Measurements from ENCODE around the gene COL1A2. TPM values are rescaled to one million over a fixed set of nuclear protein-coding genes. Genes with fewer than 3 reads are reported as not detected.

Gene COL1A2
- total RNA-seq, 2 experiments from 2014 or later: 0.11 to 0.19 TPM

GRCh38 chr7:94426980-94427875 is 32.5 kb downstream of the COL1A2 start:
- H3K9me3 Mint-ChIP-seq (ENCODE audit: low read depth): no peaks in the 10 kb centered on the region
- ATAC-seq (no peak), DNase-seq (no peak)
- H3K36me3 Mint-ChIP-seq (ENCODE audit: low read depth): no peaks in the 10 kb centered on the region
- no peak overlapping the region for H3K4me3 Mint-ChIP-seq
- H3K27me3 Mint-ChIP-seq: peaks cover 2% of the 10 kb centered on the region
- intact Hi-C loops (cut with DNase I, micrococcal nuclease): no loop called here
- POLR2A ChIA-PET: no interaction called here
- CTCF ChIA-PET: interaction anchor here (0.7 kb wide), 1 partner anchor 10 kb away, joined by 4 read pairs; no protein-coding TSS in a partner anchor
- H3K4me1 Mint-ChIP-seq: no peaks in the 10 kb centered on the region
- no peak overlapping the region for H3K27ac Mint-ChIP-seq

DNA sequence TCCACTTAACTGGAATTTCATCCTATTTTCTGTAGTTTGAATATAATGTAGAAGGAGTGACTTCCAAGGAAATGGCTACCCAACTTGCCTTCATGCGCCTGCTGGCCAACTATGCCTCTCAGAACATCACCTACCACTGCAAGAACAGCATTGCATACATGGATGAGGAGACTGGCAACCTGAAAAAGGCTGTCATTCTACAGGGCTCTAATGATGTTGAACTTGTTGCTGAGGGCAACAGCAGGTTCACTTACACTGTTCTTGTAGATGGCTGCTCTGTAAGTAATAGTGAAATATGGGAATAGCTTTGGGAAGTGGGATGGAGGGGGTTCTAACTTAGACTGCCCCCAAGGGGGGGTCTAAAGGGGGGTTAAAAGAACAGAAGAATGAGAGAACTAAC is 34.5 kb downstream of the COL1A2 start:
- H3K4me1 Mint-ChIP-seq: no peaks in the 10 kb centered on the region
- POLR2A ChIA-PET: no interaction called here
- H3K9me3 Mint-ChIP-seq (ENCODE audit: low read depth): no peaks in the 10 kb centered on the region
- H3K27me3 Mint-ChIP-seq: no peaks in the 10 kb centered on the region
- H3K36me3 Mint-ChIP-seq (ENCODE audit: low read depth): no peaks in the 10 kb centered on the region
- H3K27ac Mint-ChIP-seq: no peak overlapping the region
- no peak overlapping the region for H3K4me3 Mint-ChIP-seq
- CTCF ChIA-PET: no interaction called here
- ATAC-seq (no peak), DNase-seq (no peak)
- intact Hi-C loops (cut with DNase I, micrococcal nuclease): no loop called here

GRCh38 chr7:94431176-94431575 is 36.5 kb downstream of the COL1A2 start:
- Mint-ChIP-seq H3K27me3 (peaks cover 7% of the 10 kb centered on the region), H3K27ac (no peak overlapping the region), H3K9me3 (ENCODE audit: low read depth) (no peaks in the 10 kb centered on the region), H3K4me3 (no peak overlapping the region), H3K4me1 (no peaks in the 10 kb centered on the region), H3K36me3 (ENCODE audit: low read depth) (no peaks in the 10 kb centered on the region)
- DNase-seq (no peak), ATAC-seq (no peak)
- ChIA-PET POLR2A (no interaction called here), CTCF (no interaction called here)
- intact Hi-C loops (cut with DNase I, micrococcal nuclease): no loop called here

- no peaks in the 10 kb centered on the region for H3K9me3 Mint-ChIP-seq (ENCODE audit: low read depth)
- ChIA-PET CTCF (no interaction called here), POLR2A (no interaction called here)
- no peaks in the 10 kb centered on the region for H3K36me3 Mint-ChIP-seq (ENCODE audit: low read depth)
- H3K27me3 Mint-ChIP-seq: peaks cover 12% of the 10 kb centered on the region
- no peak for ATAC-seq
- no peak overlapping the region for H3K4me3 Mint-ChIP-seq
- H3K27ac Mint-ChIP-seq: no peak overlapping the region
- no peaks in the 10 kb centered on the region for H3K4me1 Mint-ChIP-seq
- DNase-seq: no peak
- intact Hi-C loops (cut with DNase I, micrococcal nuclease): no loop called here
Observed at GRCh38 chr7:94431619-94432280, 37.1 kb downstream of the COL1A2 start.

GRCh38 chr7:94432281-94432670 is 37.6 kb downstream of the COL1A2 start:
- CTCF ChIA-PET: no interaction called here
- no peak overlapping the region for H3K27ac Mint-ChIP-seq
- H3K27me3 Mint-ChIP-seq: peaks cover 13% of the 10 kb centered on the region
- H3K4me3 Mint-ChIP-seq: no peak overlapping the region
- no peak for ATAC-seq
- H3K4me1 Mint-ChIP-seq: no peaks in the 10 kb centered on the region
- DNase-seq: no peak
- intact Hi-C loops (cut with DNase I, micrococcal nuclease): no loop called here
- no peaks in the 10 kb centered on the region for H3K9me3 Mint-ChIP-seq (ENCODE audit: low read depth)
- POLR2A ChIA-PET: no interaction called here
- H3K36me3 Mint-ChIP-seq (ENCODE audit: low read depth): no peaks in the 10 kb centered on the region

DNA sequence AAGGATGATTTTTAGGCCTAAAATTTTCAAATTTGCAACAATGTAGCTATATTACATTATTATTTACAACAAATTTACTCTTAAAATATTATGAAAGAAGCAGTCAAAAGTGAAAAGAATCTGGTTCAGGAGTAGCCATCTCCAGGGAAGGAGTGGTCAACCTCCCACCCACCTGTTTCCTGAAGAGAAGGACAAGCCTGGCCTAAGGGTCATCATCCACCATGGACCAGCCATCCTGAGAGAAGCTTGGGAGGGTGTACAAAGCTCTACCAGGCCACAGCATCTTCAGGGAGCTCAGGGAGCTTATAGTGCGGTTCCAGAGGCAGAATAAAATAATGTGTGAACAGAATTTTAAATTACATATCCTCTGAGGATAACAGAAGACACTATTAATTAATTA is 38.1 kb downstream of the COL1A2 start:
- CTCF ChIA-PET: interaction anchor here (0.7 to 1.4 kb wide), 2 partner anchors 8 to 13 kb away, joined by 3 read pairs; no protein-coding TSS in a partner anchor
- Mint-ChIP-seq H3K36me3 (ENCODE audit: low read depth) (no peaks in the 10 kb centered on the region), H3K27me3 (peaks cover 14% of the 10 kb centered on the region), H3K27ac (no peak overlapping the region), H3K4me3 (no peak overlapping the region), H3K4me1 (no peaks in the 10 kb centered on the region), H3K9me3 (ENCODE audit: low read depth) (no peaks in the 10 kb centered on the region)
- intact Hi-C loops (cut with DNase I, micrococcal nuclease): no loop called here
- POLR2A ChIA-PET: no interaction called here
- ATAC-seq: no peak
- DNase-seq: no peak

- no peak overlapping the region for H3K27ac Mint-ChIP-seq
- no peaks in the 10 kb centered on the region for H3K4me1 Mint-ChIP-seq
- H3K27me3 Mint-ChIP-seq: peaks cover 16% of the 10 kb centered on the region
- CTCF ChIA-PET: interaction anchor here (0.7 to 1.4 kb wide), 3 partner anchors 8 to 16 kb away, joined by 3 to 4 read pairs (median 3); no protein-coding TSS in a partner anchor
- no peak for DNase-seq
- intact Hi-C loops (cut with DNase I, micrococcal nuclease): no loop called here
- H3K4me3 Mint-ChIP-seq: no peak overlapping the region
- H3K36me3 Mint-ChIP-seq (ENCODE audit: low read depth): no peaks in the 10 kb centered on the region
- no peak for ATAC-seq
- no peaks in the 10 kb centered on the region for H3K9me3 Mint-ChIP-seq (ENCODE audit: low read depth)
- POLR2A ChIA-PET: no interaction called here
Observed at GRCh38 chr7:94433224-94433623, 38.5 kb downstream of the COL1A2 start.

DNA sequence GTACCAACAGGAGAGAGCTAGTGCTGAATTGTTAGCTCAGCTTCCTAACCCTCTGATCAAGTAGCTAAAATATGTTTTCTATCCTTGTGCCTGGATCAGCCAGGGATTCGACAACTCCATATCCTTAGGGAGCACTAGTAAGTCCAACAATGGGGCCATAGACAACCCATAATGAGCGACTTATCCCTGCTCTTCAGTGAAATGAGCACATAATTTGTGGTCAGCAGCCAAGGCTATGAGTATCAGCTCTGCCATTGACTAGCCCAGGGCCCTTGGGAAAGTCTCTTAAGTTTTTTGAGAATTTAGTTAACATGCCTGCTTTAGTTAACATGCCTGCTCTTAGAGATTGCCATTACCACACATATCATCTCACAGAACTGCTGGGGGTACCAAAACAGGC is 39.3 kb downstream of the COL1A2 start:
- intact Hi-C loops (cut with DNase I, micrococcal nuclease): no loop called here
- Mint-ChIP-seq H3K4me1 (no peaks in the 10 kb centered on the region), H3K4me3 (no peak overlapping the region), H3K9me3 (ENCODE audit: low read depth) (no peaks in the 10 kb centered on the region), H3K36me3 (ENCODE audit: low read depth) (no peaks in the 10 kb centered on the region), H3K27ac (no peak overlapping the region), H3K27me3 (peaks cover 16% of the 10 kb centered on the region)
- DNase-seq (no peak), ATAC-seq (no peak)
- ChIA-PET POLR2A (no interaction called here), CTCF (interaction anchor here (1.3 to 1.4 kb wide), 2 partner anchors 11 to 15 kb away, joined by 3 to 4 read pairs; no protein-coding TSS in a partner anchor)

DNA sequence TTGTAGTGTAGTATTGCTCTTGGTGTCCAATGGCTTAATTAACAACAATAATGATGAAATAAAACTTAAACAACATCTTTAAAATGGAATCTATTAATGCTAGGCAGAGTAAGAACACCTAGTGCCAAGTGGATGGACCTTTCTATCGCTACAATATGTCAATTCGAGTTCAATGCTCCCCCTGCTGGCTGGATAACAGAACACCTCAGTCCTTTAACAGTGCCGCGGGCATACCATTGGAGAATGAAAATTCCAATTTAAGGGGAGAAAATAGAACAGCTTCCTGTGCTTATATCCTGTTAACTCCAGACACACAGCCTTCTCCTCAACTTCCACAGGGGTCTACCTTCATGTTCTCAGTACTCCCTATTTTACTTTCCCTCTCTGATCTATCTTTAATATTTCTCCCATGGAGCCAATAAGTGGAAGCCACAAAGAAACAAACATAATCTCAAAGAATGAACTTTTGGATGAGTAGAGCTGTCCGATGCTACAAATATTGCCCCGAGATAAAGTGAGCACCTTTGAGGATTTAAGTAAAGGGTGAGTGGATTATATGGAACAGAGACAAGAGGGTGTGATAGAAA is 41.4 kb downstream of the COL1A2 start:
- H3K27ac Mint-ChIP-seq: no peak overlapping the region
- CTCF ChIA-PET: interaction anchor here (0.7 to 3.0 kb wide), 13 partner anchors 9 to 803 kb away, joined by 3 to 22 read pairs (median 3); no protein-coding TSS in a partner anchor

DNA sequence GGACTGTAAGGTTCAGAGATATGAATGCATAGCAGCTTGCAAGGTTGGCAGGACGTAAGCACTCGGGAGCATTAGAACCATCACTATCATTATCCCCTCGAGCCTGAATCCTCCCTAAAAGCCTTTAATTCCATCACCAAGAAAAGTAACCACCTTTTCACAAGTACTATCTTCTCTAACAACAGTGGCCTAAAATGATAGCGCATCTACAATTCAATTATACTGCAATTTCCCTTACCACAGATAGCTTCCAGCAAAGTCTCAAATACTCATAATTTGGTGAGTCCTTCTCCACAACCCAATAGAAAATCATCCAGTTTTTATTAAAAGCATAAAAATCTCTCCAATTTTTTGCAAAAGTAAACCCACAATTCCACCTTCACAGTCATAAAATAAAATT is 42.0 kb downstream of the COL1A2 start:
- CTCF ChIA-PET: interaction anchor here (0.7 to 3.0 kb wide), 10 partner anchors 9 to 802 kb away, joined by 3 to 22 read pairs (median 4); no protein-coding TSS in a partner anchor
- Mint-ChIP-seq H3K4me3 (no peak overlapping the region), H3K36me3 (ENCODE audit: low read depth) (no peaks in the 10 kb centered on the region), H3K27ac (no peak overlapping the region), H3K9me3 (ENCODE audit: low read depth) (no peaks in the 10 kb centered on the region), H3K4me1 (no peaks in the 10 kb centered on the region), H3K27me3 (peaks cover 20% of the 10 kb centered on the region)
- DNase-seq (no peak), ATAC-seq (no peak)
- intact Hi-C loops (cut with DNase I, micrococcal nuclease): loop anchor here in 1 of 2 experiments (2.0 kb wide), 1 partner anchor 1192 kb away; no protein-coding TSS in a partner anchor
- POLR2A ChIA-PET: no interaction called here

More for the DNA sequence above, 41.4 kb downstream of the COL1A2 start:
- Mint-ChIP-seq H3K27me3 (peaks cover 18% of the 10 kb centered on the region), H3K4me3 (no peak overlapping the region), H3K4me1 (no peaks in the 10 kb centered on the region), H3K36me3 (ENCODE audit: low read depth) (no peaks in the 10 kb centered on the region), H3K9me3 (ENCODE audit: low read depth) (no peaks in the 10 kb centered on the region)
- intact Hi-C loops (cut with DNase I, micrococcal nuclease): loop anchor here in 1 of 2 experiments (2.0 kb wide), 1 partner anchor 1191 kb away; no protein-coding TSS in a partner anchor
- peak; percentile 42 for ATAC-seq
- DNase-seq: peak; percentile 70
- POLR2A ChIA-PET: no interaction called here

GRCh38 chr7:94439893-94440381 is 45.2 kb downstream of the COL1A2 start:
- H3K27me3 Mint-ChIP-seq: peaks cover 22% of the 10 kb centered on the region
- H3K9me3 Mint-ChIP-seq (ENCODE audit: low read depth): no peaks in the 10 kb centered on the region
- no peaks in the 10 kb centered on the region for H3K4me1 Mint-ChIP-seq

More at GRCh38 chr7:94439893-94440381, 45.2 kb downstream of the COL1A2 start:
- ChIA-PET POLR2A (no interaction called here), CTCF (no interaction called here)
- H3K27ac Mint-ChIP-seq: no peak overlapping the region
- DNase-seq (no peak), ATAC-seq (no peak)
- no peak overlapping the region for H3K4me3 Mint-ChIP-seq
- intact Hi-C loops (cut with DNase I, micrococcal nuclease): loop anchor here in 1 of 2 experiments (10.0 kb wide), 1 partner anchor 805 kb away; no protein-coding TSS in a partner anchor
- H3K36me3 Mint-ChIP-seq (ENCODE audit: low read depth): no peaks in the 10 kb centered on the region

Data from activated CD4-positive, alpha-beta T cell treated with anti-CD3 and anti-CD28 coated beads for 36 hours (primary cell).